Measurements from ENCODE around the gene PUS3.
"Not testable (repeated sequence)": the region's sequence is repeated elsewhere in the genome, so short reads cannot be mapped to it uniquely, and the experiment has no call there.

Gene PUS3

DNA sequence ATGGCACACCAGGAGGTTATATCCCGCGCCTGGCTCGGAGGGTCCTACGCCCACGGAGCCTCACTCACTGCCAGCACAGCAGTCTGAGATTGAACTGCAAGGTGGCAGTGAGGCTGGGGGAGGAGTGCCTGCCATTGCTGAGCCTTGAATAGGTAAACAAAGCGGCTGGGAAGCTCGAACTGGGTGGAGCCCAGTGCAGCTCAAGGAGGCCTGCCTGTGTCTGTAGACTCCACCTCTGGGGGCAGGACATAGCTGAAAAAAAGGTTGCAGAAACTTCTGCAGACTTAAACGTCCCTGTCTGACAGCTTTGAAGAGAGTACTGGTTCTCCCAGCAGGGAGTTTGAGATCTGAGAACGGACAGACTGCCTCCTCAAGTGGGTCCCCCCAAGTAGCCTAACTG is 45.3 kb downstream of the PUS3 start:
- not testable (repeated sequence) for DNase-seq

DNA sequence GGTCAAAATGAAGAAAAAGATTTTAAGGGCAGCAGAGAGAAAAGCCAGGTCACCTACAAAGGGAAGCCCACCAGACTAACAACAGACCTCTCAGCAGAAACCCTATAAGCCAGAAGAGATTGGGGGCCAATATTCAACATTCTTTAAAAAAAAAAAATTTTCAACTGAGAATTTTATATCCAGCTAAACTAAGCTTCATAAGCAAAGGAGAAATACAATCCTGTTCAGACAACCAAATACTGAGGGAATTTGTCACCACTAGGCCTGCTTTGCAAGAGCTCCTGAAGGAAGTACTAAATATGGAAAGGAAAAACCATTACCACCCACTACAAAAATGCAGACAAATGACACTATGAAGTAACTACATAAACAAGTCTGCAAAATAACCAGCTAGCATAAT is 56.8 kb downstream of the PUS3 start:
- no peak for DNase-seq
